Brain microvascular endothelial cell (primary cell): Measurements from ENCODE around the gene ALDOA.
A peak's percentile ranks its signal among the peaks of the same experiment; 100 is the strongest.

Experiments
- DNase-seq: peaks from one replicate; pipeline ENCODE4 v3.0.0-alpha.2; 2020
- H3K27ac ChIP-seq: fragments of 250-450 bp; sonication (Bioruptor Pico); 2 replicates; pipeline ENCODE4 v1.5.1; 2020; ENCODE audit warnings: mild to moderate bottlenecking, moderate library complexity
- H3K27me3 ChIP-seq: fragments of 250-450 bp; sonication (Bioruptor Pico); replicated peaks from 2 replicates; pipeline ENCODE4 v1.5.1; 2020; ENCODE audit warnings: mild to moderate bottlenecking
- H3K36me3 ChIP-seq: fragments of 250-450 bp; sonication (Bioruptor Pico); replicated peaks from 2 replicates; pipeline ENCODE4 v1.5.1; 2020; ENCODE audit warnings: mild to moderate bottlenecking
- H3K4me3 ChIP-seq: 2 replicates; pipeline ENCODE4 v1.5.1; 2011; ENCODE audit warnings: low read depth, mild to moderate bottlenecking, control low read depth, low read length, moderate library complexity
- CTCF ChIP-seq: IDR thresholded peaks from 2 replicates; pipeline ENCODE4 v1.5.1; 2011; ENCODE audit warnings: low read depth, mild to moderate bottlenecking, moderate library complexity, low read length, control low read depth, inconsistent platforms; ENCODE audit errors: missing control alignments
- in situ Hi-C: cut with HindIII; loops from 2 replicates; pipeline ENCODE4 v1.10.0; 2017; ENCODE audit warnings: low sequenced_read_pairs, low pct_ligation_motif_present

ALDOA gene

GRCh38 chr16:30068750-30069610 lies 3.4 kb downstream of the ALDOA start:
- in situ Hi-C loops = no loop called here
- TF ChIP-seq CTCF = peak; percentile 75
- Histone ChIP-seq H3K27ac (no peak overlapping the region), H3K27me3 (no peaks in the 10 kb centered on the region), H3K36me3 (peaks cover 69% of the 10 kb centered on the region), H3K4me3 (peak overlapping the region; percentile 5)
- DNase-seq = no peak

GRCh38 chr16:30069611-30070462 lies 4.3 kb downstream of the ALDOA start:
- Histone ChIP-seq H3K4me3 (peak overlapping the region; percentile 15), H3K36me3 (peaks cover 70% of the 10 kb centered on the region), H3K27ac (no peak overlapping the region), H3K27me3 (no peaks in the 10 kb centered on the region)
- no peak for TF ChIP-seq CTCF
- in situ Hi-C loops = no loop called here
- no peak for DNase-seq

- DNase-seq = no peak
- no peak for TF ChIP-seq CTCF
- no peaks in the 10 kb centered on the region for H3K27me3 ChIP-seq
- H3K4me3 ChIP-seq = no peak overlapping the region
- H3K36me3 ChIP-seq = peaks cover 70% of the 10 kb centered on the region
- no peak overlapping the region for H3K27ac ChIP-seq
- in situ Hi-C loops = no loop called here
Observed at GRCh38 chr16:30070490-30070889, 4.9 kb downstream of the ALDOA start.

GRCh38 chr16:30075503-30076275 lies 10.1 kb downstream of the ALDOA start, which contains the start of gene PPP4C:
TSS of gene PPP4C (plus strand) at chr16:30075994. CDS start at chr16:30076378, 384 bp downstream.
- Histone ChIP-seq H3K27ac (peak within 1 kb of the TSS; percentile 84), H3K36me3 (peaks cover 57% of the 10 kb centered on the region), H3K4me3 (peak within 1 kb of the TSS; percentile 96), H3K27me3 (no peaks in the 10 kb centered on the region)
- TF ChIP-seq CTCF = no peak
- peak; percentile 81 for DNase-seq
- in situ Hi-C loops = no loop called here

GRCh38 chr16:30076276-30076791 lies 10.8 kb downstream of the ALDOA start:
- in situ Hi-C loops = no loop called here
- DNase-seq = no peak
- Histone ChIP-seq H3K27ac (peak overlapping the region; percentile 84), H3K4me3 (peak overlapping the region; percentile 96), H3K27me3 (no peaks in the 10 kb centered on the region), H3K36me3 (peaks cover 58% of the 10 kb centered on the region)
- no peak for TF ChIP-seq CTCF
